GM12878 (cell line): ENCODE results near the gene AATF. TPM values are rescaled to one million over a fixed set of nuclear protein-coding genes. Genes with fewer than 3 reads are reported as not detected.

Experiments used
- CUX1 ChIP-seq: IDR thresholded peaks from 2 replicates; pipeline ENCODE4 v1.6.1; 2012; ENCODE audit warnings: improper control_type of control experiment, low read depth, low read length; ENCODE audit not compliant: insufficient replicate concordance
- E2F8 ChIP-seq: fragments of 450-650 bp; IDR thresholded peaks from 2 replicates; pipeline ENCODE4 v1.6.1; 2018; ENCODE audit warnings: mild to moderate bottlenecking, low read depth, moderate library complexity; ENCODE audit not compliant: partially characterized antibody
- ETV6 ChIP-seq, 2 experiments: fragments of 450-650 bp in 1 of 2; IDR thresholded peaks in 1 of 2; conservative IDR thresholded peaks in 1 of 2; 2 replicates each; pipeline ENCODE4 v1.6.1; 2014; ENCODE audit warnings: antibody characterized with exemption in 1 of 2, borderline replicate concordance in 1 of 2, low read depth in 1 of 2, mild to moderate bottlenecking in 1 of 2, moderate library complexity in 1 of 2
- FOXM1 ChIP-seq: IDR thresholded peaks from 2 replicates; pipeline ENCODE4 v1.6.1; 2012; ENCODE audit warnings: low read depth, mild to moderate bottlenecking, inconsistent platforms, low read length, moderate library complexity
- HDAC2 ChIP-seq: fragments of 200-600 bp; sonication (generic); IDR thresholded peaks from 2 replicates; pipeline ENCODE4 v1.6.1; 2017
- MEF2A ChIP-seq: IDR thresholded peaks from 2 replicates; pipeline ENCODE4 v1.6.1; 2011; ENCODE audit warnings: low read depth, mild to moderate bottlenecking, low read length, moderate library complexity; ENCODE audit not compliant: insufficient read depth
- MTA2 ChIP-seq: fragments of 450-650 bp; IDR thresholded peaks from 2 replicates; pipeline ENCODE4 v1.6.1; 2016; ENCODE audit warnings: low read depth, mild to moderate bottlenecking, moderate library complexity
- NFYA ChIP-seq: IDR thresholded peaks from 2 replicates; pipeline ENCODE4 v1.6.1; 2011; ENCODE audit warnings: low read depth, mild to moderate bottlenecking, low read length, improper control_type of control experiment, borderline replicate concordance
- RAD51 ChIP-seq: fragments of 450-650 bp; IDR thresholded peaks from 2 replicates; pipeline ENCODE4 v1.6.1; 2016; ENCODE audit warnings: moderate library complexity, mild to moderate bottlenecking, inconsistent platforms
- RB1 ChIP-seq: fragments of 450-650 bp; formaldehyde crosslinking; IDR thresholded peaks from 2 replicates; pipeline ENCODE4 v1.6.1; 2017; ENCODE audit warnings: mild to moderate bottlenecking, borderline replicate concordance
- SMAD5 ChIP-seq: IDR thresholded peaks from 2 replicates; pipeline ENCODE4 v1.6.1; 2016; ENCODE audit warnings: antibody characterized with exemption, low read depth
- TAF1 ChIP-seq: IDR thresholded peaks from 2 replicates; pipeline ENCODE4 v1.6.1; 2011; ENCODE audit warnings: mild to moderate bottlenecking, low read depth, low read length, borderline replicate concordance
- ZBED1 ChIP-seq: IDR thresholded peaks from 2 replicates; pipeline ENCODE4 v1.6.1; 2016; ENCODE audit warnings: borderline replicate concordance
- ZBTB11 ChIP-seq: fragments of 450-650 bp; formaldehyde crosslinking; IDR thresholded peaks from 2 replicates; pipeline ENCODE4 v1.5.0; 2022; ENCODE audit warnings: mild to moderate bottlenecking, missing genetic modification characterization
- ZNF24 ChIP-seq: fragments of 450-650 bp; IDR thresholded peaks from 2 replicates; pipeline ENCODE4 v1.6.1; 2017; ENCODE audit warnings: antibody characterized with exemption, mild to moderate bottlenecking
- ZNF274 ChIP-seq: IDR thresholded peaks from one replicate; pipeline ENCODE4 v1.8.0; 2011; ENCODE audit not compliant: insufficient read length, insufficient read depth
- polyA plus RNA-seq, 11 experiments: library from polyadenylated mRNA; depleted of rRNA in 4 of 11; unstranded in 6 of 11; stranded (reverse) in 5 of 11; fragments of >200 nt; fragmentation: Nextera tagmentation in 4 of 11; fragmentation: Illumina TruSeq in 1 of 11; extraction: Ambion mirVana in 4 of 11; extraction: Trizol in 1 of 11; gene quantifications; 1 replicate in 1 of 11; 2 replicates in 10 of 11; pipeline versions ENCODE4 v1.2.1 to v1.2.3, GENCODE V29; 2011 to 2016; ENCODE audit warnings: inconsistent platforms in 2 of 11, missing spikeins in 2 of 11, low read depth in 1 of 11
- total RNA-seq, 4 experiments: library from RNA; depleted of rRNA in 3 of 4; stranded (reverse); fragments of >200 nt in 3 of 4; fragmentation: Illumina TruSeq in 1 of 4; extraction: Trizol in 1 of 4; gene quantifications; 2 replicates each; pipeline versions ENCODE4 v1.2.1 to v1.2.3, GENCODE V29; 2013 to 2021
- TF ChIP-seq, protein P1 (sequence below): fragments of 450-650 bp; IDR thresholded peaks from 2 replicates; pipeline ENCODE4 v1.6.1; 2016; ENCODE audit warnings: mild to moderate bottlenecking
- TF ChIP-seq, protein P2 (sequence below): IDR thresholded peaks from 2 replicates; pipeline ENCODE4 v1.6.1; 2012; ENCODE audit warnings: low read depth, low read length, improper control_type of control experiment

The AATF gene
- total and polyA plus RNA-seq, 10 of the 15 experiments (the other 5 are each of a cell fraction or from before 2014, with no cell fraction given) = 36.8 to 110 (median 77.9) TPM

DNA sequence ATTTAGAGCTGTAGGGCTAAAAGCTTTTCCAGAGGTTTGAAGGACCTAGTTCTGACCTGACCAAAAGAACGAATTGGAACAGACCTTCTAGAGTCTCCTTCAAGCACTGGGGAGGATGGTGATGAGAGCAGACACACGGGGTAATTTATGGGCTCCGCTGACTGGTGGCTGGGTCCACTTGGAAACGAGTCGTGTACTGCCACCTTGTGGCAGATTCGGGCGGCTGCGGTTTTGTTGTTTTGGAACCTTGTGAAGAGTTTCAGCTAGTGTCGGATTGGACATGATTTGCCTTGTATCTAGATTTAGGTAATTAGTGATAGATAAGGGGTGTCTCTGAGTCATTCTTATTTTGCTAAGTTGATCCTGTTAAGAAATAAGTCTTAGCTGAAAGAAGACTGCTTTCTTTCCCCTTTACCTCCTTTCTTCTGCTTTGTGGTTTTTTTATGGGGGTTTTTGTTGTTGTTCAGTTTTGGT lies 98.9 kb downstream of the AATF start (continued):
- TF ChIP-seq E2F8 (no peak), ZBTB11 (CRISPR knock-in tag) (no peak), ETV6 (conservative IDR thresholded peaks at IDR 0.05 in 1 of 2, IDR thresholded peaks at IDR 0.05 in 1 of 2; ENCODE audit: borderline replicate concordance in 1 of 2, low read depth in 1 of 2) (no peak), MEF2A (no peak), NFYA (no peak), ZBED1 (no peak), ZNF274 (no peak), CUX1 (no peak), FOXM1 (no peak), SMAD5 (no peak), RAD51 (no peak), RB1 (no peak), TAF1 (no peak), MTA2 (no peak), HDAC2 (no peak), ZNF24 (no peak)
- TF ChIP-seq, protein P1, sequence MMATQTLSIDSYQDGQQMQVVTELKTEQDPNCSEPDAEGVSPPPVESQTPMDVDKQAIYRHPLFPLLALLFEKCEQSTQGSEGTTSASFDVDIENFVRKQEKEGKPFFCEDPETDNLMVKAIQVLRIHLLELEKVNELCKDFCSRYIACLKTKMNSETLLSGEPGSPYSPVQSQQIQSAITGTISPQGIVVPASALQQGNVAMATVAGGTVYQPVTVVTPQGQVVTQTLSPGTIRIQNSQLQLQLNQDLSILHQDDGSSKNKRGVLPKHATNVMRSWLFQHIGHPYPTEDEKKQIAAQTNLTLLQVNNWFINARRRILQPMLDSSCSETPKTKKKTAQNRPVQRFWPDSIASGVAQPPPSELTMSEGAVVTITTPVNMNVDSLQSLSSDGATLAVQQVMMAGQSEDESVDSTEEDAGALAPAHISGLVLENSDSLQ = peak; percentile 52; the same call in 1 of the 2 replicates
- TF ChIP-seq, protein P2, sequence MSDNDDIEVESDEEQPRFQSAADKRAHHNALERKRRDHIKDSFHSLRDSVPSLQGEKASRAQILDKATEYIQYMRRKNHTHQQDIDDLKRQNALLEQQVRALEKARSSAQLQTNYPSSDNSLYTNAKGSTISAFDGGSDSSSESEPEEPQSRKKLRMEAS = no peak
